ENCODE data around the gene PRSS35. TPM values are rescaled to one million over a fixed set of nuclear protein-coding genes. Genes with fewer than 3 reads are reported as not detected.

Gene PRSS35
- total RNA-seq, 1 experiment from 2014 or later: not detected

DNA sequence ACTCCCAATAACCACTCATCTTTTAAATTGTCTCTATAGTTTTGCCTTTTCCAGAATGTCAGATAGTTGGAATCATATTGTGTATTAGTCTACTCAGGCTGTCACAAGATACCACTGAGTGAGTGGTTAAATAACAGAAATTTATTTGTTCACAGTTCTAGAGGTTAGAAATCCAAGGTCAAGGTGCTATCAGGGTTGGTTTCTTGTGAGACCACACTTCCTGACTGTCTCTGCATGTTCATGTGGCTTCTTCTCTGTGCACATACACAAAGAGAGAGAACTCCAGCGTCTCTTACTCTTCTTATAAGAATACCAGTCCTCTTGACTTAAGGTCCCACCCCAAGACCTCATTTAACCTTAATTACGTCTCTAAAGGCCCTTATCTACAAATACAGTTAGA, 23.9 kb upstream of the PRSS35 start:
- Histone ChIP-seq H3K4me3 (no peak overlapping the region), H4K20me1 (ENCODE audit: insufficient read depth) (no peaks in the 10 kb centered on the region), H2AFZ (no peak overlapping the region), H3K27ac (no peak overlapping the region), H3K4me1 (replicated peaks; ENCODE audit: insufficient read depth) (no peaks in the 10 kb centered on the region), H3K9me2 (ENCODE audit: insufficient read depth) (no peaks in the 10 kb centered on the region), H3K9me3 (ENCODE audit: insufficient read depth, low read depth) (no peaks in the 10 kb centered on the region), H3K36me3 (ENCODE audit: low read depth) (no peaks in the 10 kb centered on the region), H3F3A (ENCODE audit: insufficient read depth, low read depth) (no peaks in the 10 kb centered on the region), H3K4me2 (no peak overlapping the region), H3K27me3 (ENCODE audit: insufficient read depth, low read depth) (no peaks in the 10 kb centered on the region), H3K79me2 (ENCODE audit: low read depth) (no peaks in the 10 kb centered on the region)
- CTCF ChIA-PET: no interaction called here
- POLR2A ChIA-PET (ENCODE audit: unreplicated experiment): no interaction called here
- intact Hi-C loops (cut with micrococcal nuclease; ENCODE audit: unreplicated experiment): no loop called here
- no peak for DNase-seq
- no TSS peak for BruUV-seq (replicated peaks)
- TF ChIP-seq, protein P1, sequence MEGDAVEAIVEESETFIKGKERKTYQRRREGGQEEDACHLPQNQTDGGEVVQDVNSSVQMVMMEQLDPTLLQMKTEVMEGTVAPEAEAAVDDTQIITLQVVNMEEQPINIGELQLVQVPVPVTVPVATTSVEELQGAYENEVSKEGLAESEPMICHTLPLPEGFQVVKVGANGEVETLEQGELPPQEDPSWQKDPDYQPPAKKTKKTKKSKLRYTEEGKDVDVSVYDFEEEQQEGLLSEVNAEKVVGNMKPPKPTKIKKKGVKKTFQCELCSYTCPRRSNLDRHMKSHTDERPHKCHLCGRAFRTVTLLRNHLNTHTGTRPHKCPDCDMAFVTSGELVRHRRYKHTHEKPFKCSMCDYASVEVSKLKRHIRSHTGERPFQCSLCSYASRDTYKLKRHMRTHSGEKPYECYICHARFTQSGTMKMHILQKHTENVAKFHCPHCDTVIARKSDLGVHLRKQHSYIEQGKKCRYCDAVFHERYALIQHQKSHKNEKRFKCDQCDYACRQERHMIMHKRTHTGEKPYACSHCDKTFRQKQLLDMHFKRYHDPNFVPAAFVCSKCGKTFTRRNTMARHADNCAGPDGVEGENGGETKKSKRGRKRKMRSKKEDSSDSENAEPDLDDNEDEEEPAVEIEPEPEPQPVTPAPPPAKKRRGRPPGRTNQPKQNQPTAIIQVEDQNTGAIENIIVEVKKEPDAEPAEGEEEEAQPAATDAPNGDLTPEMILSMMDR (conservative IDR thresholded peaks at IDR 0.05): no peak

DNA sequence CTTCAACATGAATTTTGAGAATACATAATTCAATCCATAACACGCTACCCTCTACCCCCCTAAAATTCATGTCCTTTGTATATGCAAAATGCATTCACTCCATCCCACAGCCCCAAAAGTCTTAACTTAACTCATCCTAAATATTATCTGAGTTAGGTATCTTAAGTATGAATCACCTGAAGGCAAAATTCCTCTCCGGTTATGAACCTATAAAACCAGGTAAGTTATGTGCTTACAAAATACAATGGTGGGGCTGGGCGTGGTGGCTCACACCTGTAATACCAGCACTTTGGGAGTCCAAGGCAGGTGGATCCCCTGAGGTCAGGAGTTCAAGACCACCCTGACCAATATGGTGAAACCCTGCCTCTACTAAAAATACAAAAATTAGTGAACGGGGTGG, 23.5 kb upstream of the PRSS35 start:
- Histone ChIP-seq H3K4me2 (no peak overlapping the region), H3K4me3 (no peak overlapping the region), H3F3A (ENCODE audit: insufficient read depth, low read depth) (no peaks in the 10 kb centered on the region), H3K27me3 (ENCODE audit: insufficient read depth, low read depth) (no peaks in the 10 kb centered on the region), H2AFZ (no peak overlapping the region), H3K79me2 (ENCODE audit: low read depth) (no peaks in the 10 kb centered on the region), H3K36me3 (ENCODE audit: low read depth) (no peaks in the 10 kb centered on the region), H3K9me3 (ENCODE audit: insufficient read depth, low read depth) (no peaks in the 10 kb centered on the region), H4K20me1 (ENCODE audit: insufficient read depth) (no peaks in the 10 kb centered on the region), H3K9me2 (ENCODE audit: insufficient read depth) (no peaks in the 10 kb centered on the region), H3K27ac (no peak overlapping the region), H3K4me1 (replicated peaks; ENCODE audit: insufficient read depth) (no peaks in the 10 kb centered on the region)
- POLR2A ChIA-PET (ENCODE audit: unreplicated experiment): no interaction called here
- peak; percentile 2 to 52 for DNase-seq
- BruUV-seq (replicated peaks): no TSS peak
- CTCF ChIA-PET: no interaction called here
- TF ChIP-seq EZH2 (IDR thresholded peaks at IDR 0.05; ENCODE audit: low read depth): no peak
- TF ChIP-seq, protein P1 (conservative IDR thresholded peaks at IDR 0.05): no peak
- intact Hi-C loops (cut with micrococcal nuclease; ENCODE audit: unreplicated experiment): no loop called here

DNA sequence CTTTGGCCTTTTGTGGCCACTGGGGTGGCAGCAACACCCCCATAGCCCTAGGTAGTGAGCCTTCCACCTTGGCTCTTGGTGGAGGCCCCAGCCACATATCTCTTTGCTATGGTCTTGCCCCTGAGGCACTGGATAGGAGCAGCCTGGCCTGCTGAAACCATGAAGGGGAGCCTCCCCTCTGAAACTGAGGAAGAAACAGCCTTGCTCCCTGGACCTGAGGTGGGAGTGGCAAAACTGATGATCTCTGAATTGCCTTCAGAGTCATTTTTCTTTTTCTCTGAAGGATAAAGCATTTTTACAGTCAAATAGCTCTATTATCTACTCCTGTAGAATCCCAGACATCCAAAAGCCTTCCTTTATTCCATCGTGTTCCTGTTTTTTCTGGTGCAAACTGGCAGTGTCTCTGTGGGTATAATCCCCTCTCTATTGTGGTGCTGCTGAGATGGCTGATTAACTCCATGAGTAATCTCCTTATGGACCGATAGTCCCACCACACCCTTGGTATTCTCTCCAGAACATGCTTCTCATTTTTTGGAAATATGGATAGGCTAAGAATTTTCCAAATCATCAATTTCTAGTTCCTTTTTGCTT, 22.0 kb upstream of the PRSS35 start:
- no peaks in the 10 kb centered on the region for H3K36me3 ChIP-seq (ENCODE audit: low read depth)
- H4K20me1 ChIP-seq (ENCODE audit: insufficient read depth): no peaks in the 10 kb centered on the region
- H3K4me2 ChIP-seq: no peak overlapping the region
- H3K9me3 ChIP-seq (ENCODE audit: insufficient read depth, low read depth): no peaks in the 10 kb centered on the region
- H3K9me2 ChIP-seq (ENCODE audit: insufficient read depth): no peaks in the 10 kb centered on the region
- intact Hi-C loops (cut with micrococcal nuclease; ENCODE audit: unreplicated experiment): no loop called here
- no peak for DNase-seq
- TF ChIP-seq, protein P1 (conservative IDR thresholded peaks at IDR 0.05): no peak
- TF ChIP-seq EZH2 (IDR thresholded peaks at IDR 0.05; ENCODE audit: low read depth): no peak
- no peaks in the 10 kb centered on the region for H3K79me2 ChIP-seq (ENCODE audit: low read depth)
- no peak overlapping the region for H3K27ac ChIP-seq
- H3F3A ChIP-seq (ENCODE audit: insufficient read depth, low read depth): no peaks in the 10 kb centered on the region
- no TSS peak for BruUV-seq (replicated peaks)
- no peaks in the 10 kb centered on the region for H3K27me3 ChIP-seq (ENCODE audit: insufficient read depth, low read depth)
- no peak overlapping the region for H2AFZ ChIP-seq
- ChIA-PET POLR2A (ENCODE audit: unreplicated experiment) (no interaction called here), CTCF (no interaction called here)
- H3K4me1 ChIP-seq (replicated peaks; ENCODE audit: insufficient read depth): no peaks in the 10 kb centered on the region
- H3K4me3 ChIP-seq: no peak overlapping the region
